CD4-positive, alpha-beta T cell treated with Interferon gamma for 1 hour (primary cell): Measurements from ENCODE around the gene TMEM202.
A peak's percentile ranks its signal among the peaks of the same experiment; 100 is the strongest.
"Not testable (repeated sequence)": the region's sequence is repeated elsewhere in the genome, so short reads cannot be mapped to it uniquely, and the experiment has no call there.

ENCODE experiments used
- DNase-seq: peaks from one replicate; pipeline ENCODE4 v3.0.0-alpha.2; 2020

TMEM202 gene, protein sequence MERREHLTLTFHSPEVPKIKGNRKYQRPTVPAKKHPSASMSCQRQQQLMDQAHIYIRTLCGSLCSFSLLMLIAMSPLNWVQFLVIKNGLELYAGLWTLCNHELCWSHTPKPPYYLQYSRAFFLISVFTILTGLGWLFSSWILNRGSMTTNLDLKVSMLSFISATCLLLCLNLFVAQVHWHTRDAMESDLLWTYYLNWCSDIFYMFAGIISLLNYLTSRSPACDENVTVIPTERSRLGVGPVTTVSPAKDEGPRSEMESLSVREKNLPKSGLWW

DNA sequence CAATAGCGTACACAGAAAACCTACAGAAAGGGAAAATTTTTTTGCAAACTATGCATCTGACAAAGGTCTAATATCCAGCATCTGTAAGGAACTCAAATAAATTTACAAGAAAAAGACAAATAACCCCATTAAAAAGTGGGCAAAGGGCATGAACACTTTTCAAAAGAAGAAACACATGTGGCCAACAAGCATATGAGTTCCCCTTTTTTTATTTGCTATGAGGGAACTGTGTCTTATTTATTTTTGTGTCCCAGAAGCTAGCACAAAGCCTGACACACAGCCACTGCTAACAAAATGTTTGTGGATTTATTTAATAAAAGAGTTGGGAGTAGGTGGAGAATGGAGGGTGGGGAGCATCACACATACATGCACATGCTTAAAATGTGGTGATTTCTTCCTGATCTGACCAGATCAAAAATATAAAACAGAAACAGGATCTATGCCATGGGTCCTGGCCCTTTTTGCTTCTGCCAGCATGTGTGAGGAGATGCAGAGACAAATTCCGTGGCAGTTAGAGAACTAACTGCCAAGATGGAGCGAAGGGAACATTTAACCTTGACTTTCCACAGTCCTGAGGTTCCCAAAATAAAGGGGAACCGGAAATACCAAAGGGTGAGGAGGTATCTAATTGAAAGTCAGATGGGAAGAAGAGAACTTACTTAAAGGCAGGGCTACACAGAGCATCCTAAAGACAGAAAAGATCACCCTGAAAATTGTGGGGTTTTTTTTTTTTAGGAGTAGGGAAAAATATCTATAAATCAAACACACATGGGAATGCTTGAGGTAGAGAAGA lies at the start of gene TMEM202:
Gene TMEM202 (plus strand): TSS at position 510 of the 793 bp plus-strand sequence. CDS start 22 bp downstream, at position 532.
- no peak for DNase-seq

DNA sequence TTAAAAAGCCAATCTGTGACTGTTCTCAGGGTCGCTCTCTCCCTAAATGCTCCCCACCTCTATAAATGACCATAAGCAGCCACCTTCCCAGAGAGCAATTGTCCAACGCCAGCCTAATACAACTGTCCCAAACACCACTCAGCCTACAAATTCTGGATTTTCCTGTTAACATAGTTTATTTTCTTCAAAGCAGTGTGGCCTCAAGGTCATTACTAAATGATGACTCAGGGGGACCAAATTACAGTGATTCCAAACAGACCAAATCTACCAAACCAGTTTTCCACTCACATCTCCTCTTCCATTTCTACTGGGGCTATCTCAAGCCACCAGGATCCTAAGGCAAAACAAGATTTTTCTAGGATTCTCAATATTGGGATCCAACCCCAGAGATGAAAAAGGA lies 44.8 kb upstream of the TMEM202 start:
- DNase-seq, result no peak

DNA sequence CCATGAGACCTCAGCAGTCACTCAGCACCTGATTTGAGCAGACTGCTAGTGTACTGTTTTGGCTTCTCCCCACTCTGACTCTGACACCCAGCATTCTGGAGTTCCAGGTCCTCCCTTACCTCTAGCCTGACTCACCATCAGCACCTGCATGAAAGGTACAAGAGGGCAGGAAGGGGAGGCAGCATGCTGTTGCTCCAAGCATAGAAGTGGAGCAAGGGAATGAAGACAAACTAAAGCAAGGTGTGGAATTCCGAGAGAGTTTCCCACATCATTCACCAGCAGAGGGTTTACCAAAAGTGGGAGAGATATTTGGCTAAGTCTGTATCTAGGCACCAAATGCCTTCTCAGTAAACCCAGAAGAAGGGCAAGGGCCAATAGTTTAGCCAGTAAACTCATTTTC lies 43.6 kb upstream of the TMEM202 start:
- DNase-seq, result no peak

DNA sequence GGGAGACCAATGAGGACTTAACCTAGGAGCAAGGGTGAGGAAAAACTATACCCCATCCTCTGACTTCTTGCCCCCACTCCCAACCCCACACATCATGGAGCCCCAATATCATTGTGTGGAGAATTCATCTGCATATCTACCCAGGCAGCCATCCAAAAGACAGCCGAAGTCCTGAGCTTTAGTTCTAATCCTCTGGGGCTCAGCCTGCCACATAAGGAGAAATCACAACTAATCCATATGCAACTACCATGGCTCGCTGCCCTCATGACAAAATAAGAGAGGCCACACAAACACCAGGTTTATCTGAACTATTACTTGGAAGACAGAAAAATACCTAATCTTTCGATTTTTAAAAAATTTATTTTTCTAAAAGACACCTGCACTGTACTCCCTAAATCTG lies 40.0 kb upstream of the TMEM202 start:
- no peak for DNase-seq

DNA sequence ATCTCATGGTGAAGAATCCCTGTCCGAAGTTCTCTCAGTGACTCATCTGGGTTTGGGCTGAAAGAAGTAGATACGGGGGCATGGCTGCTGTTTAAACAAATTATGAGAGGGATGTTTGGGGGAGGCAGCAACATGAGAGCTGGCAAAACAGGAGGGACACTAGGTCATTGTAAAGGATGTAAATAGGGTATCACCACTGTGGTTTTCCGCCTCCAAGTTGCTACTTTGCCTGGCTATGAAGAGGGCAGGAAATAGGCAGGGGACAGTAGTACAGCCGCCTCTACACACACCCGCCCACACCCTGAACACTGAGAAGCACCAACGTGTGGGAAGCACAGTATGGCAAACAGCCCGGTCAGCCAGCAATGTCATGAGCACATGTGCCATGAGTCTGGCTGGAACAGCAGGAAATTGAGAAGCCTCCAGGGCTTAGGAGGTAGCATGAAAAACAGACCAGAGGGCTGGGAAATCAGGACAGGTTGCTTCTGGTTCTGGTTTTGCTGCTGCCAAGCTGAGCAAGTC lies 39.4 kb upstream of the TMEM202 start:
- DNase-seq, result no peak

DNA sequence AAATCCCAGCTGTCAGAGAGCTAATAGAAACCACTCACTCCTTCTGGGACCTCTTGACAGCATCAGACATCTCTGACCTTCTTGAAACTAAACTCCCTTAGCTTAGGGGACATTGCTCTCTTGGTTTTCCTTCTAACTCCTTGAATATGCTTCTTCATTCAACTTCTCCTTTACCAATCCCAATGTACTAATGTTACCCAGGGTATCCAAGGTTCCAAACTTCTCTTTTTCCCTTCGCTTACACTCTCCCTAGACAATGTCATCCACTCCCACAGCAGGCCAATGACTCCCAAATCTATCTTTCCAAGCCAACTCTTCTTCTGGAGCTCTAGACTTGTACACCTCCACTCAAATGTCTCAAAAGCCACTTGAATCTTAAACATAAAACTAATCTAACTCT lies 36.9 kb upstream of the TMEM202 start:
- no peak for DNase-seq

DNA sequence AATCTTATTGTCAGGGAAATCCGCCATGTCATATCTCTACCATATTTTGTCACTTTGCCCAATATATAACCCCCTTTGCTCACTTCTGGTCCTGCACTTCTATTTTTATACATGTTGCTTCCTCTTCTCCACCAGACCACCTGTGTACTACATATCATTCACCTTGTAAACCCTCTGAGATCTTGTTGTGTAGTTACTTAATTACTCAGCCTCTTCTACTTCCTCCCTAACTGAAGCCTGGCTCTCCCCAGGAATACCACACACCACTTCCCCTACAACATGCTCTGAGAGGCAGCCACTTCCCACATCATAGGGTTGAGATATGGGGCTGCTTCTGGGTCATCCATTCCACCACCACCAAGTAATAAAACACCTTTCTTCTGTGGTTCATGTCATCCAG lies 32.3 kb upstream of the TMEM202 start:
- DNase-seq, result no peak

DNA sequence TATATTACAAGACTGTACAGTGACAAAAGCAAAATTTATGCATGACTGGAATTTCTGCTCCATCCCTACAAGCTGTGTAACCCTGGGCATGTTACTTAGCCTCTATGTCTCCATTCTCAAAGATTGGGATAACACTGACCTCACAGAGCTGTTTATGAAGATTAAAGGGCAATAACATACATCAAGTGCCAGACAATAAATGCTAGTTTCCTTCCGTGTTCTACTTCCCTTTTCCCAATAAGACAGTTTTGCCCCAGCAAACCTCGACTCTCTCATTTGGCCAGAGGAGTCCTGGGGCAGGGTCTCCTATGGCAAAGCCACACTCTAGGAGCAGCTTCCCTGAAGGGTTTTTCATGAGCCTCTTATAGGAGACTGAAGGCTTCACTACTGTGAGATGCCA lies 29.8 kb upstream of the TMEM202 start:
- DNase-seq, result no peak

DNA sequence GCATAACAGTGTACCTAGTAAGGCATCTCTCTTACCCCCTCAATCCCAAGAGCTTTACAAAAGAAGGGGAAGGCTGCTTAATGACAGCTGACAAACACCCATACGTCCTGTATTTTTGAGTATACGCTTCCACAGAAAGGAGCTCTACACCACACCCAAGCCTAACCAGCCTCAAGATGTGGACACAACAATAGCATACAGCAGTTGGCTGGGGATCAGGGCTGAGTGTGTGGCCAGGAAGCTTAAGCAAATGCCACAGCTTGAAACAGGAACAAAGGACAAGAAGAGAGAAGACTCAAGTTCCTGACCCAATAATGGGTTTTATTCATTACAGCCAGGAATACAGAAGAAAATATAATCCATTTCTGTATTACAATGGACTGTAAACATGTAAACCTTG lies 29.2 kb upstream of the TMEM202 start:
- DNase-seq, result peak; percentile 8

DNA sequence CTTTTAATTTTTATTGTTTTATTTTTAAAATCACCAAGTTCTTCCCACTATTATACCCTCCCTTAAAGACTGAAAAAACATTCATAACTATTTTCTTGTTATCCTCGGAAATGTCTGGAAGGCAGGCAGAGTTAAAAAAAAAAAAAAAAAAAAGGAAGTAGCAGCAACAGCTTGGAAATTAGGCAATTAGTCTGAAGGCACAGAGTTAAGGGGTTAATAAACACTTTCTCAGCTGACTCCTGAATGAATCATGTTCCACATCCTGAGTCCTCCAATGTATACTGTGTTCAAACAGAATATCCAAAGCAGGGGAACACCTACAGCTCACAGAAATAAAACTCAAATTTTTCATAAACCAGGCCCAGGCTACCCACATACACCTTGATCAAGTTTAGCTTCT lies 28.1 kb upstream of the TMEM202 start:
- DNase-seq, result no peak

DNA sequence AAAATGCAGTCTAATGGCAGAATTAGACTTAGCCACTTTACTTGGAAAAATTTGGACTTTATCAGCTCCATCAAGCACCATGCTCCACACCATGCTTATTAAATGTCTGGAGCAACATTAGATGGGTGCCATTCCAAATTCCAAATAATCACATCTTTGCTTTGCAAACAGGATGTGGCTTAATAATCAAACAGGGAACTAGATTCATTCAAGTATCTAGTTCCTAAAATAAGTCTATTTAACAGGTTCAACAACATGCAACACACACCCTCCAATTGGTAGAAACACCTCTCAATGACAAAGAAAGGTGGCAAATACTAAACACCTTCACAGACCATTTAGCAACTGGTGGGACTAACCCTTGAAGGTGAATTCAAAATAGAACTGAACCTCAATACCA lies 25.7 kb upstream of the TMEM202 start:
- DNase-seq, result no peak

DNA sequence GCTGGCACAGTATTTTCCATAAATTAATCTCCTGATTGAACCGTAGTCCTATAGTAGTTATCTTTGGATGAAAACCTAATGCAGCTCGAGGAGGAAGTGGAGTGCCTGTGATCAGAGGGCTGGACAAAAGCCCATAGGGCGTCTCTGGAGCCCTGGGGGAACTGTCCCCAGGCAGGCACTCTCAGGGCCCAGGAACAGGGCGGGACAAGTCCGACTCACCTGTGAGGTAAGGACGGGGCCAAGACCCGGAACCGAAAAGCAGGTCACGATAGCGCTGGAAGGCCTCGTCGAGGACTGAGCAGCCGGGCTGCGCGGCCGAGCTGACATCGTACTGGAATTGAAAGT lies 22.6 kb upstream of the TMEM202 start:
- DNase-seq, result no peak

DNA sequence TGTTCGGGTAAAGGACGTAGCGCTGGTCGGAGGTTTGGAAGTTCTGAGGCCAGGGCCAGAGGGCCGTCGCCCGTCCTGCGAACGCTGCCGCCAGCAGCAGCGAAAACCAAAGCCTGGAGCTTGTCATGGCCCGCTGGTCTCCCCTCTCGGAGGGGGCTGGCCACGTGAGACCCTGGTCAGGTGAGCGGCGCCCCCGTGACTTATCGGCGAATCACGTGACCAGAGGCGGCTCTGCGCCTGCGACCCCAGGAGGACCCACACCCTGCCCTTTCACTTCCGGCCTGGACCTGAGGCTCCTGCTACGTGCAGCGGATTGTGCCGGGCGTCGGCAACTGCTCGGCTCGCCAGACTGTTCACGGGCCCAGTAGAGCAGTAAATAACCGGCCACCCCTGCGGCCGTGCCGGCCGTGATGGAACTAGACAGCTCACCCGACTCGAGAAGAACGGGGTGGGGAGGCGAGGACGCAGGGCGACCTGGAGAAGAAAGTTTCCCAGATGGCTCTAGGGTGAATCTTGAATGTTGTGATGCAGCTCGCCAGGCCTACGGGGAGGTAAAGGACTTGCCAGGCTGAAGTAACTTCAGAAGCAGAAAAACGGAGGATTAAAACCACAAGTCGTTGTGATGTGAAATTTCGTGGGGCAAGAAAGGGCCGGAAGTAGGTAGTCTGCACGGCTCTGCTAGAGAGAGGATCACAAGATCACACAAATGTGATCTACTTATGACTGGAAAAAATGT lies 22.1 kb upstream of the TMEM202 start, which contains the start of gene HEXA:
Gene HEXA (minus strand): TSS at position 169 of the 736 bp plus-strand sequence. CDS start 42 bp downstream, at position 127.
- peak; percentile 95 for DNase-seq

DNA sequence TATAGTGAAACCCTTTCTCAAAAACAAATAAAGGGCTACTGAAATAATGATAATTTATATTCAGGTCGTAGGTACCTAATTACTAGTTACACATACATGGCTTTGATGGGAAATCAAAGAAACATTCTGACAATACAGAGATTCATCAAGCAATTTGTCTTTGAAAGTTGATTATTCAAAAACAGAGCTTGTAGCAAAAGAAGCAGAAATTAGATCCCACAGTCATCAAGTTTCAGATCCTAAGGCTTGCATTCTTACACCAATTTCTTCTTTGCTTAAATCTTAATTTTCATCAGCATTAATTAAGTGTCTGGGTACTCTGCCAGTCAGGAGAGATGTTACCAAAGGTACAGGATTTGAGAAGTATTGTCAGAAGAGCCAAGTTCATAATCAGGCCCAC lies 20.8 kb upstream of the TMEM202 start:
- DNase-seq, result no peak

DNA sequence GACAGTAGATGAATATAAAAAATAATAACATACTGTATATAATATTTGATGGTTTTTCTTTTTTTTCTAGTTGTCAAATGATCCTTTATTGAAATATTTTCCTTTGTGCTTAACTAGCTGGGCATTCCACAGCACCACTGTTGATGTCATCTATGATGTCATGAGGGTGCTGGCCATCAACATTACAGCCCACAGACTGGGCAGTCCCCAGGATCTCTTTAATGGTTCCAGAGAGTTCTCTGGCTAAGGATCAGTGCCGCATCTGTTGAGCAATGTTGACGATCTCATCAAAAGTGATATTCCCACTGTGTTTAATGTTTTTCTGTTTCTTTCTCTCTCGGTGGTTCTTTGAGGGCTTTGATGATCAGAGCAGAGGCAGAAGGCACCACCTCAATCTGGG lies 19.0 kb upstream of the TMEM202 start:
- not testable (repeated sequence) for DNase-seq

DNA sequence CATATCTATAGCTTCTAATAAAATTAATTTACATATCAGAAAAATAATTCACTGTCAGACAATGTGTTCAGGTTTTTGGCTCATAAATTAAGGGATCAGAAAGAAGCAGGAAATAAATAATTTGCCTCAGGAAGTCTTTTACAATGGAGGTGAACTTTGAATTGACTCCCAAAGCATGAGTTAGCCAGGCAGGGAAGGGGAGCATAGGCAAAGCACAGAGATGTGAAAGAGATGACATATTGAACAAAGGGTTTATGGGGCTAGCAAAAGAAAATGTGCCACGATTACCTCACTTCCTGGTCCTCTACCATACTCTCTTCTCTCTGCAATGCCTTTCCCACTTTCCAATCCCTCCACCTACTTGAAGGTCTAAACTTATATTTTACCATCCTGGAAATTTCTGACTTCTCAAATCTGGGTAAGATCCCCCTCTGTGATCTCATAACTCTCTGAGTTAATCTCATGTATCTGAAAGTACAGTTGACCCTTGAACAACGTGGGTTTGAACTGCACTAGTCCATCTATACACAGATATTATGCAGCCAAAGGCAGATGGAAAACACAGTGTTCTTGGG lies 18.2 kb upstream of the TMEM202 start:
- DNase-seq, result no peak

DNA sequence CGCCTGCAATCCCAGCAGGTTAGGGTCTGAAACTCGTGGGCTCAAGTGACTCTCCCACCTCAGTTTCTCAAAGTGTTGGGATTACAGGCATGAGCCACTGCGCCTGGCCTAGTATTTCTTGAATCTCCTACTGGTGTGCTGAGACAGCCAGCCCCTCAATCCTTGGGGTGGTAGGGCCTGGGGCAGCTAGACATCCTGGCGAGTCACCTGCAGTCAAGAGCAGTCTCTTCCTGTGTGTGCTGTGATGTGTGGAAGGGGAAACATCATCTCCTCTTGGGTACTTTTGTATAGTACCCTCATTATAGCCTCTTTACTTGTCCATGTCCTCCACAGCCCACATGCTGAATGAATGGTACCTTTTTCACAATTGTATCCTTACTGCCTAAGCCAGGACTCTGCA lies 17.4 kb upstream of the TMEM202 start:
- no peak for DNase-seq

DNA sequence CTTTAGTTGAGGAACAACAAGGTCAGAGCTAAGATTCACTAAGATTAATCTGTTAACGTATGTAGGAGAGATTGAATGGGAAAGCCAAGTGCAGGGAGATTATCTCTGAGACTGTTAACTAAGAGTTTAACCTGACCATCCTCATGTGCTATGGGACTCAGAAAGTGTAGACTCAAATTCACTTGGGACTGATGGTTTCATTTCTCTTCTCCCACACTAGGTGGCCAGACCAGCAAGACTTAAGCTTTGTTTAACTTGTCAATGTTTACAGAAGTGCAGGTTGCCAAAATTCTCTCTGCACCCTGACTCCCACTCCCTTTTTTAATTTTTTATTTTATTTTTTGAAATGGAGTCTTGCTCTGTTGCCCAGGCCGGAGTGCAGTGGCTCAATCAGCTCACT lies 16.0 kb upstream of the TMEM202 start:
- no peak for DNase-seq

DNA sequence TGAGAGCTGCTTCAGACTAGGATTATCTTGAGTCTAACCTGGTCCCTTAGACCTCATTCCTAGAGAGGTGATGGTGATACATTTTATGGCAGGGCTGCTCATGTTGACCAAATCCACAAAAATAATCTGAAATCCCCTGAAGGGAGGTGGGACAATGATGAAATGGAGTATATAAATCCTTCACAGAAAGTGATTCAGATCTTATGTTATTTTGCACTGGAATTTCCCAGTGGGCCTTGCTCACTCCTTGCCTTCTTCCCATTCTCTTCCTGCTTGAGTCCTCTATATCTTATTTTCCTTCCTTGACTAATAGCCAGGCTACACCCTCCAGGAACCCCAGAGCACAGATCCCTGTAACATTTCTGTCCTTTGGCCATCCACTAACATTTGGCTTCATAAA lies 10.4 kb upstream of the TMEM202 start:
- DNase-seq, result no peak

DNA sequence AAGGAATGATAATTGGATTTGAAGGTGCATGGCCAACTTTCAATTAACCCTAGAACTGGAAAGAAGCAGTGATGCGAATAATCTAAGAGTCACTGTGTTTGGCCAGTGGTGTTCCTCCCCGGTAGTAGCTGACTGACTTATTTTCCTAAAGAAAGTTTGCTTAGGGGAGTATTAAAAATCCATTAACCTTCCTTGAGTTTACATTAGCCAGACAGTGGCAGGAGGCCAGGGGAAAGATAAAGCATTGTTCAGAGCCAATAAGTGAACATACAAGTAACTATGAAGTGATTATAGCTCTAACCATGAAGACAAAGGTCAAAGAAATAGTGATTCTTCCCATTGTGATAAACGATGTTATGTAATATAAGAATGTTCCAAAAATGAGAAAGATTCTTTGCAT lies 8.9 kb upstream of the TMEM202 start:
- DNase-seq, result no peak

DNA sequence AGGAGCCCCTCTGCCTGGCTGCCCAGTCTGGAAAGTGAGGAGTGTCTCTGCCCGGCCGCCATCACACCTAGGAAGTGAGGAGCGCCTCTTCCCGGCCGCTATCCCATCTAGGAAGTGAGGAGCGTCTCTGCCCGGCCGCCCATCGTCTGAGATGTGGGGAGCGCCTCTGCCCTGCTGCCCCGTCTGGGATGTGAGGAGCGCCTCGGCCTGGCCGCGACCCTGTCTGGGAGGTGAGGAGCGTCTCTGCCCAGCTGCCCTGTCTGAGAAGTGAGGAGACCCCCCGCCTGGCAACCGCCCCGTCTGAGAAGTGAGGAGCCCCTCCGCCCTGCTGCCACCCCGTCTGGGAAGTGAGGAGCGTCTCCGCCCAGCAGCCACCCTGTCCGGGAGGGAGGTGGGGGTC lies 1.8 kb upstream of the TMEM202 start:
- DNase-seq, result not testable (repeated sequence)

DNA sequence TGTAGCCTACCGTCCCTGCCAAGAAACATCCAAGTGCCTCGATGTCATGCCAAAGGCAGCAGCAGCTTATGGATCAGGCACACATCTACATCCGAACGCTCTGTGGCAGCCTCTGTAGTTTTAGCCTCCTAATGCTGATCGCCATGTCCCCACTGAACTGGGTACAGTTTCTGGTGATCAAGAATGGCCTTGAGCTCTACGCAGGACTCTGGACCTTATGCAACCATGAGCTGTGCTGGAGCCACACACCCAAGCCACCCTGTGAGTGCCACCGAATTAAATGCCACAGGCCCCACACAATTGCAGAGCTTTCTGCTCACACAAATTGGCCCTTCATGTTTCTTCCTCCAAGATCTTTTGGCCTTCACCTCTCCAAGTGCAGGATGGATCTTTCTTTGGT lies 543 bp downstream of the TMEM202 start:
- no peak for DNase-seq

DNA sequence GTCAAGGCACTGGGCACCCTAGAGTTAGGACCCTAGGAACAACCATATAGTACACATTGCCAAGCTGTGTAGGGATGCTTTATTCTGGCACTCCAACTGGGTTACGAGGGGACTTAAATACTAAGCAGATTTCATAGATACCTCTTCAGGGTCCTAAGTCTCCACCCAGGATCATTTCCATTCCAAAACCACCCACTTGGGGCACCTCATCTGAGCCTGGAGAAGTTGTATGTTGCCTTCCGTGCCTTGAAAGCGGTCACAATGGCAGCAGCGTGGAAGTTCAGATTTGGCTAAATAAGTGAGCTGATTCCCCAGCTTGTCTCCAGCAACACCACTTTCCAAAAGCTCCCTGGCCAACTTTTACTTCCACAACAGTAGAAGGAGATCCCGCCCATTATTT lies 4.6 kb downstream of the TMEM202 start:
- no peak for DNase-seq
